ENCODE measurements around the gene ZNF423. TPM values are rescaled to one million over a fixed set of nuclear protein-coding genes. Genes with fewer than 3 reads are reported as not detected.

ZNF423 gene
- total and polyA plus RNA-seq, 2 experiments from 2014 or later: 14.9 to 41.8 TPM

DNA sequence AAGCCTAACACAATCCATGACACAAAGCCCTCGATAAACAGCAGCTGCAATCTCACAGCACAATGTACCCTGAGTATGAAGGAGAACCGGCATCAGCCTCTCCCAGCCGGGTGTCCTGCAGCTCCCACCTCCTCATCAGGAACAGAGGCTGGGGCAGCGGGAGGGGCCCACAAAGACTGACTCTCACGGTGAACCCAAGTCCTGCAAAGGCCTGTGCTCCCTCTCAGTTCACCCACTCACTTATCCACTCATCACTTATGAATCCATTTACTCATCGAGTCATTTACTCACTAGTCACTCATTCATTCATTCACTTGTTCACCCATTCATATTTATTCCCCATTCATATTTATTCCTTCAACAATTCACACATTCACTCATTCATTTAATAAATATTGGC lies 11.6 kb downstream of the ZNF423 start:
- Mint-ChIP-seq H3K9me3 (no peaks in the 10 kb centered on the region), H3K4me1 (peaks cover 85% of the 10 kb centered on the region), H3K36me3 (ENCODE audit: low read depth) (no peaks in the 10 kb centered on the region), H3K4me3 (no peak overlapping the region; the same call in 2 of the 3 replicates), H3K27me3 (ENCODE audit: insufficient read depth, low read depth, poor library complexity) (peaks cover 15% of the 10 kb centered on the region), H3K27ac (peak overlapping the region; percentile 26)
- Histone ChIP-seq H3K27ac (ENCODE audit: low read depth) (peak overlapping the region; percentile 68), H3K4me3 (no peak overlapping the region), H3K36me3 (ENCODE audit: insufficient read depth) (no peaks in the 10 kb centered on the region), H3K4me2 (no peak overlapping the region), H4K20me1 (replicated peaks; ENCODE audit: insufficient read depth) (peaks cover 27% of the 10 kb centered on the region), H3K27me3 (ENCODE audit: insufficient read depth) (no peaks in the 10 kb centered on the region), H3K4me1 (ENCODE audit: insufficient read depth) (peaks cover 67% of the 10 kb centered on the region), H3K9me2 (ENCODE audit: insufficient read depth) (no peaks in the 10 kb centered on the region), H3F3A (replicated peaks; ENCODE audit: low read depth) (no peaks in the 10 kb centered on the region; the same call in 1 of the 2 replicates), H2AFZ (no peak overlapping the region), H3K79me2 (replicated peaks; ENCODE audit: insufficient read depth) (peaks cover 91% of the 10 kb centered on the region)
- peak; percentile 44 for DNase-seq (ENCODE audit: low spot score)
- ATAC-seq: peak; percentile 28
- TF ChIP-seq EZH2 (IDR thresholded peaks at IDR 0.05; ENCODE audit: low read depth, unreplicated experiment) (no peak), ZNF114 (CRISPR knock-in tag; IDR thresholded peaks at IDR 0.05) (no peak), EZH2phosphoT487 (IDR thresholded peaks at IDR 0.05; ENCODE audit: unreplicated experiment) (no peak), NANOG (IDR thresholded peaks at IDR 0.05; ENCODE audit: borderline replicate concordance) (no peak), CREB1 (CRISPR knock-in tag; IDR thresholded peaks at IDR 0.05; ENCODE audit: low read depth) (no peak), ZNF331 (CRISPR knock-in tag; IDR thresholded peaks at IDR 0.05; ENCODE audit: low read depth) (no peak), POLR2AphosphoS5 (IDR thresholded peaks at IDR 0.05; ENCODE audit: low read depth) (no peak), JUNB (IDR thresholded peaks at IDR 0.05; ENCODE audit: unreplicated experiment) (no peak)
- TF ChIP-seq, protein P1, sequence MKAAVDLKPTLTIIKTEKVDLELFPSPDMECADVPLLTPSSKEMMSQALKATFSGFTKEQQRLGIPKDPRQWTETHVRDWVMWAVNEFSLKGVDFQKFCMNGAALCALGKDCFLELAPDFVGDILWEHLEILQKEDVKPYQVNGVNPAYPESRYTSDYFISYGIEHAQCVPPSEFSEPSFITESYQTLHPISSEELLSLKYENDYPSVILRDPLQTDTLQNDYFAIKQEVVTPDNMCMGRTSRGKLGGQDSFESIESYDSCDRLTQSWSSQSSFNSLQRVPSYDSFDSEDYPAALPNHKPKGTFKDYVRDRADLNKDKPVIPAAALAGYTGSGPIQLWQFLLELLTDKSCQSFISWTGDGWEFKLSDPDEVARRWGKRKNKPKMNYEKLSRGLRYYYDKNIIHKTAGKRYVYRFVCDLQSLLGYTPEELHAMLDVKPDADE (IDR thresholded peaks at IDR 0.05): no peak
- TF ChIP-seq, protein P2, sequence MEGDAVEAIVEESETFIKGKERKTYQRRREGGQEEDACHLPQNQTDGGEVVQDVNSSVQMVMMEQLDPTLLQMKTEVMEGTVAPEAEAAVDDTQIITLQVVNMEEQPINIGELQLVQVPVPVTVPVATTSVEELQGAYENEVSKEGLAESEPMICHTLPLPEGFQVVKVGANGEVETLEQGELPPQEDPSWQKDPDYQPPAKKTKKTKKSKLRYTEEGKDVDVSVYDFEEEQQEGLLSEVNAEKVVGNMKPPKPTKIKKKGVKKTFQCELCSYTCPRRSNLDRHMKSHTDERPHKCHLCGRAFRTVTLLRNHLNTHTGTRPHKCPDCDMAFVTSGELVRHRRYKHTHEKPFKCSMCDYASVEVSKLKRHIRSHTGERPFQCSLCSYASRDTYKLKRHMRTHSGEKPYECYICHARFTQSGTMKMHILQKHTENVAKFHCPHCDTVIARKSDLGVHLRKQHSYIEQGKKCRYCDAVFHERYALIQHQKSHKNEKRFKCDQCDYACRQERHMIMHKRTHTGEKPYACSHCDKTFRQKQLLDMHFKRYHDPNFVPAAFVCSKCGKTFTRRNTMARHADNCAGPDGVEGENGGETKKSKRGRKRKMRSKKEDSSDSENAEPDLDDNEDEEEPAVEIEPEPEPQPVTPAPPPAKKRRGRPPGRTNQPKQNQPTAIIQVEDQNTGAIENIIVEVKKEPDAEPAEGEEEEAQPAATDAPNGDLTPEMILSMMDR (conservative IDR thresholded peaks at IDR 0.05; ENCODE audit: low read depth in 2 of 2): no peak
- TF ChIP-seq, protein P3, sequence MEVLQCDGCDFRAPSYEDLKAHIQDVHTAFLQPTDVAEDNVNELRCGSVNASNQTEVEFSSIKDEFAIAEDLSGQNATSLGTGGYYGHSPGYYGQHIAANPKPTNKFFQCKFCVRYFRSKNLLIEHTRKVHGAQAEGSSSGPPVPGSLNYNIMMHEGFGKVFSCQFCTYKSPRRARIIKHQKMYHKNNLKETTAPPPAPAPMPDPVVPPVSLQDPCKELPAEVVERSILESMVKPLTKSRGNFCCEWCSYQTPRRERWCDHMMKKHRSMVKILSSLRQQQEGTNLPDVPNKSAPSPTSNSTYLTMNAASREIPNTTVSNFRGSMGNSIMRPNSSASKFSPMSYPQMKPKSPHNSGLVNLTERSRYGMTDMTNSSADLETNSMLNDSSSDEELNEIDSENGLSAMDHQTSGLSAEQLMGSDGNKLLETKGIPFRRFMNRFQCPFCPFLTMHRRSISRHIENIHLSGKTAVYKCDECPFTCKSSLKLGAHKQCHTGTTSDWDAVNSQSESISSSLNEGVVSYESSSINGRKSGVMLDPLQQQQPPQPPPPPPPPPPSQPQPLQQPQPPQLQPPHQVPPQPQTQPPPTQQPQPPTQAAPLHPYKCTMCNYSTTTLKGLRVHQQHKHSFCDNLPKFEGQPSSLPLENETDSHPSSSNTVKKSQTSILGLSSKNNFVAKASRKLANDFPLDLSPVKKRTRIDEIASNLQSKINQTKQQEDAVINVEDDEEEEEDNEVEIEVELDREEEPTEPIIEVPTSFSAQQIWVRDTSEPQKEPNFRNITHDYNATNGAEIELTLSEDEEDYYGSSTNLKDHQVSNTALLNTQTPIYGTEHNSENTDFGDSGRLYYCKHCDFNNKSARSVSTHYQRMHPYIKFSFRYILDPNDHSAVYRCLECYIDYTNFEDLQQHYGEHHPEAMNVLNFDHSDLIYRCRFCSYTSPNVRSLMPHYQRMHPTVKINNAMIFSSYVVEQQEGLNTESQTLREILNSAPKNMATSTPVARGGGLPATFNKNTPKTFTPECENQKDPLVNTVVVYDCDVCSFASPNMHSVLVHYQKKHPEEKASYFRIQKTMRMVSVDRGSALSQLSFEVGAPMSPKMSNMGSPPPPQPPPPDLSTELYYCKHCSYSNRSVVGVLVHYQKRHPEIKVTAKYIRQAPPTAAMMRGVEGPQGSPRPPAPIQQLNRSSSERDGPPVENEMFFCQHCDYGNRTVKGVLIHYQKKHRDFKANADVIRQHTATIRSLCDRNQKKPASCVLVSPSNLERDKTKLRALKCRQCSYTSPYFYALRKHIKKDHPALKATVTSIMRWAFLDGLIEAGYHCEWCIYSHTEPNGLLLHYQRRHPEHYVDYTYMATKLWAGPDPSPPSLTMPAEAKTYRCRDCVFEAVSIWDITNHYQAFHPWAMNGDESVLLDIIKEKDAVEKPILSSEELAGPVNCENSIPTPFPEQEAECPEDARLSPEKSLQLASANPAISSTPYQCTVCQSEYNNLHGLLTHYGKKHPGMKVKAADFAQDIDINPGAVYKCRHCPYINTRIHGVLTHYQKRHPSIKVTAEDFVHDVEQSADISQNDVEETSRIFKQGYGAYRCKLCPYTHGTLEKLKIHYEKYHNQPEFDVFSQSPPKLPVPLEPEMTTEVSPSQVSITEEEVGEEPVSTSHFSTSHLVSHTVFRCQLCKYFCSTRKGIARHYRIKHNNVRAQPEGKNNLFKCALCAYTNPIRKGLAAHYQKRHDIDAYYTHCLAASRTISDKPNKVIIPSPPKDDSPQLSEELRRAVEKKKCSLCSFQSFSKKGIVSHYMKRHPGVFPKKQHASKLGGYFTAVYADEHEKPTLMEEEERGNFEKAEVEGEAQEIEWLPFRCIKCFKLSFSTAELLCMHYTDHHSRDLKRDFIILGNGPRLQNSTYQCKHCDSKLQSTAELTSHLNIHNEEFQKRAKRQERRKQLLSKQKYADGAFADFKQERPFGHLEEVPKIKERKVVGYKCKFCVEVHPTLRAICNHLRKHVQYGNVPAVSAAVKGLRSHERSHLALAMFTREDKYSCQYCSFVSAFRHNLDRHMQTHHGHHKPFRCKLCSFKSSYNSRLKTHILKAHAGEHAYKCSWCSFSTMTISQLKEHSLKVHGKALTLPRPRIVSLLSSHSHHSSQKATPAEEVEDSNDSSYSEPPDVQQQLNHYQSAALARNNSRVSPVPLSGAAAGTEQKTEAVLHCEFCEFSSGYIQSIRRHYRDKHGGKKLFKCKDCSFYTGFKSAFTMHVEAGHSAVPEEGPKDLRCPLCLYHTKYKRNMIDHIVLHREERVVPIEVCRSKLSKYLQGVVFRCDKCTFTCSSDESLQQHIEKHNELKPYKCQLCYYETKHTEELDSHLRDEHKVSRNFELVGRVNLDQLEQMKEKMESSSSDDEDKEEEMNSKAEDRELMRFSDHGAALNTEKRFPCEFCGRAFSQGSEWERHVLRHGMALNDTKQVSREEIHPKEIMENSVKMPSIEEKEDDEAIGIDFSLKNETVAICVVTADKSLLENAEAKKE (CRISPR knock-in tag; IDR thresholded peaks at IDR 0.05): no peak
- TF ChIP-seq, protein P4, sequence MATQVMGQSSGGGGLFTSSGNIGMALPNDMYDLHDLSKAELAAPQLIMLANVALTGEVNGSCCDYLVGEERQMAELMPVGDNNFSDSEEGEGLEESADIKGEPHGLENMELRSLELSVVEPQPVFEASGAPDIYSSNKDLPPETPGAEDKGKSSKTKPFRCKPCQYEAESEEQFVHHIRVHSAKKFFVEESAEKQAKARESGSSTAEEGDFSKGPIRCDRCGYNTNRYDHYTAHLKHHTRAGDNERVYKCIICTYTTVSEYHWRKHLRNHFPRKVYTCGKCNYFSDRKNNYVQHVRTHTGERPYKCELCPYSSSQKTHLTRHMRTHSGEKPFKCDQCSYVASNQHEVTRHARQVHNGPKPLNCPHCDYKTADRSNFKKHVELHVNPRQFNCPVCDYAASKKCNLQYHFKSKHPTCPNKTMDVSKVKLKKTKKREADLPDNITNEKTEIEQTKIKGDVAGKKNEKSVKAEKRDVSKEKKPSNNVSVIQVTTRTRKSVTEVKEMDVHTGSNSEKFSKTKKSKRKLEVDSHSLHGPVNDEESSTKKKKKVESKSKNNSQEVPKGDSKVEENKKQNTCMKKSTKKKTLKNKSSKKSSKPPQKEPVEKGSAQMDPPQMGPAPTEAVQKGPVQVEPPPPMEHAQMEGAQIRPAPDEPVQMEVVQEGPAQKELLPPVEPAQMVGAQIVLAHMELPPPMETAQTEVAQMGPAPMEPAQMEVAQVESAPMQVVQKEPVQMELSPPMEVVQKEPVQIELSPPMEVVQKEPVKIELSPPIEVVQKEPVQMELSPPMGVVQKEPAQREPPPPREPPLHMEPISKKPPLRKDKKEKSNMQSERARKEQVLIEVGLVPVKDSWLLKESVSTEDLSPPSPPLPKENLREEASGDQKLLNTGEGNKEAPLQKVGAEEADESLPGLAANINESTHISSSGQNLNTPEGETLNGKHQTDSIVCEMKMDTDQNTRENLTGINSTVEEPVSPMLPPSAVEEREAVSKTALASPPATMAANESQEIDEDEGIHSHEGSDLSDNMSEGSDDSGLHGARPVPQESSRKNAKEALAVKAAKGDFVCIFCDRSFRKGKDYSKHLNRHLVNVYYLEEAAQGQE (IDR thresholded peaks at IDR 0.05; ENCODE audit: unreplicated experiment): no peak
